HG02870 (cell line): ENCODE results near the gene TGFB1.
"Not testable (repeated sequence)": the region's sequence is repeated elsewhere in the genome, so short reads cannot be mapped to it uniquely, and the experiment has no call there.

ENCODE experiments used
- ATAC-seq: cut with Tn5 transposase; IDR thresholded peaks from one replicate; pipeline ENCODE4 v1.9.1; 2021; ENCODE audit warnings: mild to moderate bottlenecking, moderate library complexity; ENCODE audit not compliant: unreplicated experiment

Gene TGFB1

DNA sequence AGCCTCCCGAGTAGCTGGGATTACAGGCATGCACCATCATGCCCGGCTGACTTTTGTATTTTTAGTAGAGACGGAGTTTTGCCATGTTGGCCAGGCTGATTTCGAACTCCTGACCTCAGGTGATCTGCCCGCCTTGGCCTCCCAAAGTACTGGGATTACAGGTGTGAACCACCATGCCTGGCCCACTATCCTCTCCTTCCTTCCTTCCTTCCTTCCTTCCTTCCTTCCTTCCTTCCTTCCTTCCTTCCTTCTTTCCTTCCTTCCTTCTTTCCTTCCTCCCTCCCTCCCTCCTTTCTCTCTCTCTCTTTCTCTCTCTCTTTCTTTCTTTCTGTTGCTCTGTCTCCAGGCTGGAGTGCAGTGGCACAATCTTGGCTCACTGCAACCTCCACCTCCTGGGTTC is 17.4 kb upstream of the TGFB1 start:
- ATAC-seq = not testable (repeated sequence)

DNA sequence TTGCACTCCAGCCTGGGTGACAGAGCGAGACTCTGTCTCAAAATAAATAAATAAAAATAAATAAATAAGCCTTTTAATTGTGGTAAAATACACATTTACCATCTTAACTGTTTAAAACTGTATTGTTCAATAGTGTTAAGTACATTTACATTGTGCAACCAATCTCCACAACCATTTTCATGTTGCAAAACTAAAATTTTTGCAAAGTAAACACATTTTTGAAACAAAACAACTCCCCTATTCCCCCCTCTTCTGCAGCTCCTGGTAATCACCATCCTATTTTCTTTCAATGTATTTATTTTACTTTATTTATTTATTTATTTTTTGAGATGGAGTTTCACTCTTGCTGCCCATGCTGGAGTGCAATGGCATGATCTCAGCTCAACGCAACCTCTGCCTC is 16.0 kb upstream of the TGFB1 start:
- no peak for ATAC-seq

DNA sequence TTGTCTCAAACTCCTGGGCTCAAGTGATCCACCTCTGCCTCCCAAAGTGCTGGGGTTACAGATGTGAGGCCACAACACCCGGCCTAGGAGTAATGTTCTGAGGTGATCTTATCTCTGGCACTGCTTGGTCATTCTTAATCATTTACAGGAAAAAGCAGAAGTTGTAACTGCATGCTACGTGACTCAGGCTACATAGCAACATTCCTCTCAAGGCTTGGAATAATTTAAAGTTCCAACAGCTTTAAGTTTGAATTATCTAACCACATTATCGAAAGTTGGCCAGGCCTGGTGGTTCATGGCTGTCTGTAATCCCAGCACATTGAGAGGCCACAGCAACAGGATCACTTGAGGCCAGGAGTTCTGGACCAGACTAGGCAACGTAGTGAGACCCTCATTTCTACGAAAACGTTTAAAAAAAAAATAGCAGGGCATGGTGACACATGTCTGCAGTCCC is 14.2 kb upstream of the TGFB1 start:
- no peak for ATAC-seq

DNA sequence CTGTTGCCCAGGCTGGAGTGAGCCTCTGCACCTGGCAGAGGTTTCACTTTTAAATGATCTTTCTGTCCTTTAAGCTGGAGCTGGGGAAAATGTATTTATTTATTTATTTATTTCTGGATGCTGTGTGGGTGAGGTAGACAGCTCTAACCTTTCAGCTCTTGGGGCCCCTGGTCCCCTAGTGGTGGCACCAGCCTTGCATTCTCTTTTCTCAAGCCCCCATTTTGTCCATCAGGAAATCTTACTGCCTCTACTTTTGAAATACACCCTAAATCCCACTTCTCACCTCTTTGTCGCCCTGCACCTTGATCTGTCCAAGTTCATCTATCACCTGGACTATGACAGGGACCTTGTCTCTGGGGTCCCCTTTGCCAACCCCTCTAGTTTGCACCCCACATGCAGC is 12.4 kb upstream of the TGFB1 start:
- ATAC-seq = no peak

DNA sequence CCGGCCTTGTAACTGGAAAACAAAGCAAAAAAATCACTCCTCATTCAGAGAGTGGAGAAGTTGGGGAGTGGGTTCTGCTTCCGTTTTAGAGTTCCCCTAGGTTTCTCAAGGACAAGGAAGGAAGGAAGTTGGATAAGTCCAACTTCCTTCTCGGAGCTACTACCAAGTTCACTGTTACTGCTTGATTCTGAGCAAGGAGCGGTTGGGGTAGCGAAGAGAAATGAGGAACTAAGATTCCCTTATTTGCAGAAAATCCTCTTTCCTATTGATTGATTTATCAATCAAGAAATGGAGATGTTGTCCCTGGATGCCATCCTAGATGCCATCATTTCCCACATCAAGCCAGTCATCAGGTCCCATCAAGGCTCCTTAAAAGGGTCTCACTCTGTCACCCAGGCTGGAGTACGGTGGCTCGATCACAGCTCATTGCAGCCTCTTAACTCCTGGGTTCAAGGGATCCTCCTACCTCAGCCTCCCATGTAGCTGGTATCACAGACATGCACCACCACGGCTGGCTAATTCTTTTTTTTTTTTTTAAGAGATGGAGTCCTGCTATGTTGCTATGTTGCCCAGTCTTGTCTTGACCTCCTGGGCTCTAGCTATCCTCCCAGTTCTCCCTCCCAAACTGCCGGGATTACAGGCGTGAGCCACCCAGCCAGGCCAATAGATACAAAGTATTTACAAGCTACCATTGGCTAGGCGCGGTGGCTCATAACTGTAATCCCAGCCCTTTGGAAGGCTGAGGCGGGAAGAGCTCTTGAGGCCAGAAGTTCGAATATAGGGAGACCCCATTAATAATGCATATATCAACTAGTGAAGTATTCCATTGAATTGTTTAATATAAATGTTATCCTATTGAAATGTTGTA is 11.0 kb upstream of the TGFB1 start:
- no peak for ATAC-seq

DNA sequence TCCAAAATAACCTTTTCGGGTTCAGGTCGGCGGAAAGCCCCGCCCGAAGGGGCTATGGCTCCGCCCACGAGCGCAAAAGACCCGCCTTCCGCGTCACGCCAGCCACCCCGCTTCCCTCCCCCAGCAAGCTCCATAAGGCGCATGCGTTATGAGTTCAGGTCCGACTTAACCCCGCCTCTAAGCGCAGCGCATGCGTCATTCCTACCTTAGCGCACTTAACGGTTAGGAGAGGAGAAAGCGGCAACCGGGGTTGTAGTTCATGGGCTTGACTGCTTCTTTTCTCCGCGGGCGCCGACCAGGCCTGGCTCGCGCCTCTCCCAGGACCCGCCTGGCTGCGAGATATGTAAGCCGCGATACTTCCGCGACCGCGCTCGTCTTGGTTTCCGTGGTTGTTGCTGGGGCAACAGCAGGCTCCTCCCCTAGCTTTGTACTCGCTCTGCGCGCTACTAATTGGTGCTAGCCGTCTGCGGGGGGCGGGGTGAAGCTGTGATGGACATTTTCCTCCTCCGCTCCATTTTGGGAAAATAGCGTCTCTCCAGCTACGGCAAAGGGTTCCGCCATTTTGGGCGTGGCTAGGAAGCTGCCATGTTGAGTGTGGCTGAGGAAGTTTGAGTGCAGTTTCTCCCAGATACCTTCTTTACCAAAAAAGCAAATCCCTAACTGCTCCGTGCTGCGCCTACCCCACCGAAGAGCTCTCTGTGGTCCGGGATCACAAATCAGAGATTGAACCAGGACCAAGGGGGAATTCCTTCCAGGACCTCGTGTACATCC is 10.2 kb upstream of the TGFB1 start, which contains the start of gene B9D2:
TSS of gene B9D2 (minus strand) at position 397 of the 771 bp plus-strand sequence. CDS start 630 bp downstream, outside the sequence.
- peak; percentile 83 for ATAC-seq

DNA sequence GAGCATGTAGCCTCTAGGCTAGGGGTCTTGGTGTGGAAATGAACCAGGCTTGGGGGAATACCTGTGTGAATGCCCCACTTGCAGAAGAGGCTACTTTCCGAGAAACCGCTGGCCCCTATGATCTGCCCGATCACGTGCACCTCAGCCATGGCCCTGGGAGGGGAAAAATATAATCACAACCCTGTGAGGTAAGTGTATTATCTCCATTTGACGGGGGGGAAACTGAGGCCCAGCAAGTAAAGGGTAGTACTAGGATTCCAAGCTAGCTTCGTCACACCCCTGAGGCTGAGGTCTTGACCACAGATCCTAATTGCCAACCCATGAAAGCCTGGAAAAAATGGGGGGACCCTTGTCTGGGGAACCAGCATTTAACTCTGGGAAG is 9.6 kb upstream of the TGFB1 start:
- ATAC-seq = no peak

DNA sequence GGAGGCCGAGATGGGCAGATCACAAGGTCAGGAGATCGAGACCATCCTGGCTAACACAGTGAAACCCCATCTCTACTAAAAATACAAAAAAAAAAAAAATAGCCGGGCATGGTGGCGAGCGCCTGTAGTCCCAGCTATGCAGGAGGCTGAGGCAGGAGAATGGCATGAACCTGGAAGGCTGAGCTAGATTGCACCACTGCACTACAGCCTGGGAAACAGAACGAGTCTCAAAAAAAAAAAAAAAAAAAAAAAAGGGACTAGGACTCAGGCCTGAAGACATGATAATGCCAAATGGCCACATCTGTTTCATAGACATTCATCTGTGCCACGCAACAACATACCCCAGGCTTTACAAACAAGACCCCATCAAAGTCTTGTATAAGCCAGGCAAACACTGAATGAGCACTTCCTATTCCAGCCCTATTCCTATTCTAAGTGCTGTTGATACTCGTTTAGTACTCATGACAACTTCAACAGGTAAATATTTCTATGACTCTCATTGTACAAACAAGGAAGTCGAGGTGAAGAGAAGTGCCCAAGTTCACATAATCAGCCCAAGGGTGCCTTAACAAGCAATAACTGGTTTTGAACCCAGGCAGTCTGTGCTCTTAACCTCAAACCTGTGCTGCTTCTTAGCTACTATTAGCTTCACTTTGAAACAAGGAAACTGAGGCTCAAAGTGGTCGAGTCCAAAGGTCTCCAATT is 8.6 kb upstream of the TGFB1 start:
- ATAC-seq = no peak

DNA sequence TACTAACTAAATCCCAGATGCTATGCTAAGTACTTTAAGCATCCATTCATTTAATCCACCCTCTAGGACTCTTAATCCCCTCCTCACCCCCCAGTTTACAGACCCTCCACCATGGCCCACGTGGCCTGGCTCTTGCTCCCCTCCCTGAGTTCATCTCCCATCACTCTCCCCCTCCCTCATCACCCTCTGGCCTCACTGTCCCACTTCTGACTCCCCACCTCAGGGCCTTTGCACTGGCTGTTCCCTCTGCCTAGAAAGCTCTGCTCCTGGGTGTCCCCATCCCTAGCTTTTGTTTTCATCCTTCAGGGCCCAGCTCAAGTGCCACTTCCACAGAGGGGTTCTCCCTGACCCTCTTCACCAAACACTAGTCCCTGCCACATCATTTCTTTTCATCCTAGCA is 6.0 kb upstream of the TGFB1 start:
- no peak for ATAC-seq

DNA sequence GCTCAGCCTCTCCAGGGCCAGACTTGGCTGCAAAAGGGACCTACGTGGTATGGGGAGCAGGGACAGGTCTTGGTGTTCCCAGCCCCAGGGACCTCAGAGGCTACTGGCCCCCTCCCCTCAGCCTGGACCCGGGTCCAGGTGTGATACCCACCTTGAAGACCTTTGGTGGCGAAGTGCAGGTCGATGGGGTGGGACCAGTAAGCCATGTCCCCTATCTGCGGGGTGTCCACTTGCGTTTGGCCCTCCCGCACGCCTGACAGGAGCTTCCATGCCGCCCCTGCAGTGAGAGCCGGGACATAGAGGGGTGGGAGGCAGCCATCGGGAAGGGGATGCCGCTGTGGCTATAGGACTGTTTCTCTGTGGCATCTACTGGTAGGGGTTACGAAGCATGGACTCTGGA is 4.0 kb upstream of the TGFB1 start:
- ATAC-seq = no peak

DNA sequence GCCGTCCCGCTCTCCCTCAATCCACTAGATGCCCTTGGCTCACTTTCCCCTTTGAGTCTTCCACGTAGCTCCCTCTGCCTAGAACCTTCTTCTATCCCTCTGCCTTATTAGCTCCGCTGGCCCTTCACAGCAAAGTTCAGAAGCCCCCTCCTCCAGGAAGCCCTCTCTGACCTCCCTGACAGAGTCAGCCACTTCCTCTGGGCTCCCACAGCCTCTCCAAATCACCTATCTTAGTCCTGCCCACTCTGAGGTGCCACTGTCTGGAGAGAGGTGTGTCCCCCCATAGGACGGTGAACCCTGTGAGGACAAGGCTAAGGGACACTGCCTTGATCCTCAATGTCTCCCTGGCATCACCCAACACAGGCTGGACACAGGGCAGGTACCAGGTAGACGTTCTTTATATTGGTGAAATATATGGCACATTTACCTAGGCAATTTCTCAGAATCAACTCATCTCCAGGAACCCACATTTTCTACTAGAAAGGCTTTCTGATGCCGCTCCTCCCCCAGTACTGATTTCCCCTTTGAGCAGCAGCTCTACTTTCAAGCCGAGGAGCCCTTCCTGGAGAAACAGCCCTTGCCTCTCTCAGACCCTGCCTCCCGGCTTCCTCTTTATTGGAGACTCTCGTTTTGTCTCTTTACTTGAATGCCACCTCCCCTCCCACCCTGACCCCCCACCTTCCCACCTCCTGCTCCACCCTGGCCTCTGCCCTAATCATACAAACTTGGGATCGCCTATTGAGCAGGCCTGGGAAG is 3.4 kb upstream of the TGFB1 start:
- no peak for ATAC-seq

DNA sequence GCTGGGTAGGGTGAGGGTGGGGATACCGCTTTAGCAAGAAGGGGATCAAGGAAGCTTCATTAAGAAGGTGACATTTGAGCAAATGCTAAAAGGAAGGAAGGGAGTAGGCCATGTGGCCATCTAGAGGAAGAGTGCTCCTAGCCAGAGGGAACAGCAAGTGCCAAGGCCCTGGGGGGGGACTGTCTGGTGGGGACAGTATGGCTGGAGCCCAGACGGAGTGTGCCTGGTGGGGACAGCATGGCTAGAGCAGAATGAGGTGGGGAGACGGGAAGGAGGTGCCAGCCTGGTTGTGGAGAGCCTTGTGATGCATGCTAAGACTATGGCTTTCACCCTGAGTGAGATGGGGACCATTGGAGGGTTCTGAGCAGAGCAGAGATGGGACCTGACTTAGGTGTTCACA is 2.1 kb upstream of the TGFB1 start:
- no peak for ATAC-seq

DNA sequence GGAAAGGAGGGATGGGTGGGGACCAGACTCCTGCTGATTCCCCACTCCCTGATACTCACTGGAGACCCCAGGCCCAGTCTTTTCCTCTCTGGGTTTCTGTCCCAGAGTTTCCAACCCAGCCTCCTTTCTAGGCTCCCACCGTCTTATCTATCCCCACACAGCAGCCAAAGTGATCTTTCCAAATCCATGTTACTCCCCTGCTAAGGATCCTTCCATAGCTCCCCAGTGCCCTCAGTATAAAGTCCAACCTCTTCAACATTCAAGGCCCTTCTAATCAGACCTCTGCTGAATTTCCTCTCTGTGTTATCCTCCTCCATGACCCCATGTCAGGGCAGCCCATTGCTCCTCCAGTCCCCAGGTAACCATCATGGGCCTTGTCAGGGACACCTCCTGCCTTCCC is 1.3 kb upstream of the TGFB1 start:
- no peak for ATAC-seq

DNA sequence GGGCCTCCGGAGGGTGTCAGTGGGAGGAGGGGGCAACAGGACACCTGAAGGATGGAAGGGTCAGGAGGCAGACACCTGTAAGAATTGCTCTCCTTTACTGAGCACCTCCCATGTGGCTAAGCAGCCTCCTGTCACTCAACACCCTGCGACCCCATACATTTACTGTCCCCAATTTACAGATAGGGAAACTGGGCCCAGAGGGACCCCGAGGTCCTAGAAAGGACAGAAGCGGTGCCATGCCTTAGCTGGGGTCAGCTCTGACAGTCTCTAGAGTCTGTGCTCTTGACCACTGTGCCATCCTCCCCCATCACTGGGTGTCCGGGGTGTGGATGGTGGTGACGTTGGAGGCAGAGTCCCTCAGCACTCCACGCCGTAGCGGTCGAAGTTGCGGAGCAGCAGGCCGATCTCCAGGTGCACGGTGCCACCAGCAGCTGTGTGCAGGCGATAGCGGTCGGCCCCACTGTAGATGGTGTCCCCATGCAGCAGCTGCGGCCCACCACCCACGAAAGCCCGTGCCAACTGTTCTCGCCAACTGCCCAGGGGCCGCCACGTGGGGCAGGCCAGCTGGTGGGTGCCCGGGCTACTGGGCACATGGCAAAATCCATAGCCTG is 726 bp upstream of the TGFB1 start:
- ATAC-seq = no peak

DNA sequence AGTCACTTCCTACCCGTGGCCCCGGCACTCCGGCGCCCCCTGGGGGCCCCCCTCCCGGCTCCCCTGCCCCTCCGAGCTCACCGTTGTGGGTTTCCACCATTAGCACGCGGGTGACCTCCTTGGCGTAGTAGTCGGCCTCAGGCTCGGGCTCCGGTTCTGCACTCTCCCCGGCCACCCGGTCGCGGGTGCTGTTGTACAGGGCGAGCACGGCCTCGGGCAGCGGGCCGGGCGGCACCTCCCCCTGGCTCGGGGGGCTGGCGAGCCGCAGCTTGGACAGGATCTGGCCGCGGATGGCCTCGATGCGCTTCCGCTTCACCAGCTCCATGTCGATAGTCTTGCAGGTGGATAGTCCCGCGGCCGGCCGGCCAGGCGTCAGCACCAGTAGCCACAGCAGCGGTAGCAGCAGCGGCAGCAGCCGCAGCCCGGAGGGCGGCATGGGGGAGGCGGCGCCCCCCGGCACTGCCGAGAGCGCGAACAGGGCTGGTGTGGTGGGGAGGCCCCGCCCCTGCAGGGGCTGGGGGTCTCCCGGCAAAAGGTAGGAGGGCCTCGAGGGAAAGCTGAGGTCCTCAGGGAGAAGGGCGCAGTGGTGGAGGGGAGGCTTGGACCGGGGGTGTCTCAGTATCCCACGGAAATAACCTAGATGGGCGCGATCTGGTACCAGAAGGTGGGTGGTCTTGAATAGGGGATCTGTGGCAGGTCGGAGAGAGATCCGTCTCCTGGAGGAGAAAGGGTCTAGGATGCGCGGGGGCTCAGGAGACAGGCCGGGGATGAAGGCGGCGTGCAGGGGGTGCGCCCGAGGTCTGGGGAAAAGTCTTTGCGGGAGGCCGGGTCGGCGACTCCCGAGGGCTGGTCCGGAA is 885 bp downstream of the TGFB1 start:
- no peak for ATAC-seq

DNA sequence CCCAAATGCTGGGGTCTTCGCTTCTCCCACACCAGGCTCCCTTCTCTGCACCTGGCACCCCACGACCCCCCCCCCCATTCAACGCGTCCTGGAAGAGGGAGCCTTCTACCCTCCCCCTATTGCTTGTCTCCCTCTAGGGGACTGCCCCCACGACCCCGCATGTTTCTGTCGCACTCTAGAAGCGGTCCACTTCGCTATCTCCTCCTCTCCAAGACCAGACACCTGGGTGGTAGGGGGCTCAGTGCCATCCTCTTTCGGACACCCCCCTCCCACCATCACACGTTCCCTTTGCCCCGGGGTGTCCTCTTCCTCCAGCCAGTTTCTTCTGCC is 1.5 kb downstream of the TGFB1 start:
- no peak for ATAC-seq

DNA sequence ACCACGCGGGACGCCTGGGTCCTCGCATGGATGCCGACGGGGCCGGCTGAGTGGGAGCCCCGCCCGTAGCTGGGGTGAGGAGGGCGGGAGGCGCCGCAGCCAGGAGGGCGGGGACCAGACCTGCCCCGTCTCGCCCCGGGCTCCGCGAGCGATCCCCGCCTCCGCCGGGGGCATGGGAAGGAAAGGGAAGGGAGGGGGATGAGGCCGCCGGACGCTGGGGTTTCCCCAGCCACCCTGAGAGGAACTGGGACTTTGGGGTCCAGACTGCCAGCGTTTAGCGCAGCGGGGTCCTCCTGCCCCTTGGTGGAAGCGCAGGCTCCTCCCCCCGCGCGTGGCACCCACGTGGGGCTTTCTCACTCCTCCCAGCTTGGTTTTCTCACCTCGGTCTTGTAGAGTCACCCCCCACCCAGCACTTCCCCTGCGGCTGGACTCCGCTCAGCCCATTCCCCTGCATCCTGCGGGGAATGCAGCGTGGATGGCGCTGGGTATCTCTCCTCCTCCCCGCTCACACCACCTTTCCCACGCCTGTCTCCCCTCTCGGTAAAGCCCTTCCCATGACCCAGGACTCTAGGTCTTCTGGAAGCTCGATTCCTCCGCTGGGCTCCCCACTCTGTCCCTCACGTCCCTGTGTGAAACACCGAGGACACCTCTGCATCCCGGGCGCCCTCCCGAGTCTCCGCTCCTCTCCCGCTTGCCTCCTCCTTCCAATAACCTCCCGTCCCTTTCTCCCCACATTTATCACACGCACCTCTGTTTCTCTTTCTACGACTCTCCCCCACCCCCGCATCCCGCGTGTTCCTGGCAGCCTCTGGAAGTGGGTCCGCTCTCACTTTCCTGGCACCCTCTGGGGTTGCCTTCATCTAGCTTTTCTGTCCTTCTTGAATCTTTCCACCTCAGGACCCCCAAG is 2.1 kb downstream of the TGFB1 start:
- ATAC-seq = peak; percentile 37

DNA sequence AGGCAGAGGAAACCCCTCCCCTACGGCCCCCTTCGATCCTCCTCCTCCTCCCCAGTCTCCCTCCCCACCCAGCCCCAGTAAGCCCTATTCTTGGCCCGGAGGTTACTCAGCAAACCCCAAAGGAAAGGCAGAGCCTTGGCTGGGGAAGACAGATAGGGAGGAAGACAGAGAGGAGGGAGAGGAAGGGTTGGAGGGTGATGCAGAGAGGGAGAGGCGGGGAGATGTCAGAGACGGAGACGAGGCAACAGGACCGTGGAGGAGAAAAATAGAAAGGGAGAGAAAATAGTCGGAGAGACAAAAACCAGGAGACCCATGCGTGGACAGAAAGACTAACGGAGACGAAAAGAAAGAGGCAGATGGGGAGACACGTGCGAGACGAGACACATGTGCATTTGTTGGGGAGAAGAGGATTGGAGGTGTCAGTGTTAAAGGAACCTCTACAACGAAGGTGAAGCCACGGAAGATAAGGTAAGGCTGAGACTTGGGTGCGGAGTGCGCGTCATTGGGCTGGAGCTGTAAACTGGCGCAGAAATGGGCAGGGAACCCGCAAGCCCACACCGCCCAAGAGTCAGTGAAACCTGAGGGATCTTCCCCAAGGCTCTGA is 2.9 kb downstream of the TGFB1 start:
- ATAC-seq = peak; percentile 1
